ENCODE data around the gene LGR6. TPM values are rescaled to one million over a fixed set of nuclear protein-coding genes. Genes with fewer than 3 reads are reported as not detected.
"Not testable (repeated sequence)": the region's sequence is repeated elsewhere in the genome, so short reads cannot be mapped to it uniquely, and the experiment has no call there.

The LGR6 gene
- total RNA-seq, 2 experiments from 2014 or later: 0.08 TPM; not detected in 1

- peaks cover 6% of the 10 kb centered on the region for H3K27me3 Mint-ChIP-seq
- peaks cover 3% of the 10 kb centered on the region for H3K4me1 Mint-ChIP-seq
- ChIA-PET POLR2A (interaction anchor here (2.0 kb wide), 1 partner anchor 25 kb away, joined by 7 read pairs; the partner anchor contains the start of gene PTPN7), CTCF (interaction anchor here (0.9 to 3.7 kb wide), 8 partner anchors 11 to 132 kb away, joined by 3 to 20 read pairs (median 4); partner anchors contain the start of gene PTPN7)
- no peaks in the 10 kb centered on the region for H3K36me3 Mint-ChIP-seq (ENCODE audit: low read depth)
- no peak overlapping the region for H3K4me3 Mint-ChIP-seq
- H3K27ac Mint-ChIP-seq: no peak overlapping the region
- peak; percentile 71 for DNase-seq
- H3K9me3 Mint-ChIP-seq: no peaks in the 10 kb centered on the region
Observed at GRCh38 chr1:202184750-202185460, 8.7 kb upstream of the LGR6 start.

GRCh38 chr1:202186327-202186726 is 7.3 kb upstream of the LGR6 start:
- DNase-seq: no peak
- H3K4me3 Mint-ChIP-seq: no peak overlapping the region
- ChIA-PET POLR2A (no interaction called here), CTCF (interaction anchor here (2.1 to 3.5 kb wide), 2 partner anchors 32 to 43 kb away, joined by 4 to 18 read pairs; no protein-coding TSS in a partner anchor)
- no peak overlapping the region for H3K27ac Mint-ChIP-seq
- H3K27me3 Mint-ChIP-seq: peaks cover 6% of the 10 kb centered on the region
- peaks cover 3% of the 10 kb centered on the region for H3K4me1 Mint-ChIP-seq
- no peaks in the 10 kb centered on the region for H3K9me3 Mint-ChIP-seq
- no peaks in the 10 kb centered on the region for H3K36me3 Mint-ChIP-seq (ENCODE audit: low read depth)

GRCh38 chr1:202187041-202187671 is 6.4 kb upstream of the LGR6 start:
- H3K27me3 Mint-ChIP-seq: peaks cover 6% of the 10 kb centered on the region
- H3K4me1 Mint-ChIP-seq: peaks cover 3% of the 10 kb centered on the region
- DNase-seq: no peak
- ChIA-PET POLR2A (no interaction called here), CTCF (interaction anchor here (1.1 to 2.1 kb wide), 2 partner anchors 13 to 44 kb away, joined by 3 to 4 read pairs; no protein-coding TSS in a partner anchor)
- H3K9me3 Mint-ChIP-seq: no peaks in the 10 kb centered on the region
- H3K27ac Mint-ChIP-seq: no peak overlapping the region
- no peak overlapping the region for H3K4me3 Mint-ChIP-seq
- H3K36me3 Mint-ChIP-seq (ENCODE audit: low read depth): no peaks in the 10 kb centered on the region

DNA sequence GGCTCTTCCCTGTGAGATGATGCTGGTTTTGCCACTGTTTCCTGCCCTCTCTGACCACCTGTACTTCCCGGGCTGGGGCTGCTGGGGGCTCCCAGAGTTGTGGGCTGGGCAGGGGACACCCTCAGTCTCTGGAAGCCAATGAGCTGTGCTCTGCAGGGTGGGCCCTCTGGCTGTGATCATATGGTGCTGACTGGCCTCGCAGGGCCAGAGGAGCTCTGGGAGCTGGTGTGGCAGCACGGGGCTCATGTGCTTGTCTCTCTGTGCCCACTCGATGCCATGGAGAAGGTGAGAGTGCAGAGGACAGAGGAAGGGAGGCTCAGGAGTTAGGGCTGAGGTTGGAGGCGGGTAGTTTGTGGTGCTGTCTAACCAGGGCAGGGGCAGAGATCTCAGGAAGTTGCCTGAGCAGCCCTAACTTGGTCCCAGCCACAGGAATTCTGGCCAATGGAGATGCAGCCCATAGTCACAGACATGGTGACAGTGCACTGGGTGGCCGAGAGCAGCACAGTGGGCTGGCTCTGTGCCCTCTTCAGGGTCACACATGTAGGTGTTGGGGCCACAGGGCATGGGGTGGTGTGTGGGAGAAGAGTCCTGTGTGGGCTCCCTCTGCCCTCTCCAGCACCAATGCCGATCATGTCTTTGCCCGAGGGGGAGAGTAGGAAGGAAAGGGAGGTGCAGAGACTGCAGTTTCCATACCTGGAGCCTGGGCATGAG is 5.7 kb upstream of the LGR6 start:
- POLR2A ChIA-PET: no interaction called here
- Mint-ChIP-seq H3K4me3 (no peak overlapping the region), H3K27ac (no peak overlapping the region), H3K9me3 (no peaks in the 10 kb centered on the region), H3K27me3 (peaks cover 8% of the 10 kb centered on the region), H3K36me3 (ENCODE audit: low read depth) (no peaks in the 10 kb centered on the region), H3K4me1 (peaks cover 3% of the 10 kb centered on the region)
- DNase-seq: no peak
- CTCF ChIA-PET: interaction anchor here (1.1 to 2.8 kb wide), 4 partner anchors 12 to 127 kb away, joined by 3 to 26 read pairs (median 10); no protein-coding TSS in a partner anchor

GRCh38 chr1:202189001-202189790 is 4.4 kb upstream of the LGR6 start:
- CTCF ChIA-PET: interaction anchor here (0.7 to 2.8 kb wide), 18 partner anchors 9 to 157 kb away, joined by 3 to 26 read pairs (median 6); partner anchors contain the start of gene PTPN7
- H3K27me3 Mint-ChIP-seq: peaks cover 11% of the 10 kb centered on the region
- H3K36me3 Mint-ChIP-seq (ENCODE audit: low read depth): no peaks in the 10 kb centered on the region
- peak; percentile 80 for DNase-seq
- H3K9me3 Mint-ChIP-seq: no peaks in the 10 kb centered on the region
- H3K4me1 Mint-ChIP-seq: no peaks in the 10 kb centered on the region
- H3K27ac Mint-ChIP-seq: no peak overlapping the region
- H3K4me3 Mint-ChIP-seq: no peak overlapping the region
- POLR2A ChIA-PET: interaction anchor here (1.4 kb wide), 1 partner anchor 9 kb away, joined by 3 read pairs; no protein-coding TSS in a partner anchor

DNA sequence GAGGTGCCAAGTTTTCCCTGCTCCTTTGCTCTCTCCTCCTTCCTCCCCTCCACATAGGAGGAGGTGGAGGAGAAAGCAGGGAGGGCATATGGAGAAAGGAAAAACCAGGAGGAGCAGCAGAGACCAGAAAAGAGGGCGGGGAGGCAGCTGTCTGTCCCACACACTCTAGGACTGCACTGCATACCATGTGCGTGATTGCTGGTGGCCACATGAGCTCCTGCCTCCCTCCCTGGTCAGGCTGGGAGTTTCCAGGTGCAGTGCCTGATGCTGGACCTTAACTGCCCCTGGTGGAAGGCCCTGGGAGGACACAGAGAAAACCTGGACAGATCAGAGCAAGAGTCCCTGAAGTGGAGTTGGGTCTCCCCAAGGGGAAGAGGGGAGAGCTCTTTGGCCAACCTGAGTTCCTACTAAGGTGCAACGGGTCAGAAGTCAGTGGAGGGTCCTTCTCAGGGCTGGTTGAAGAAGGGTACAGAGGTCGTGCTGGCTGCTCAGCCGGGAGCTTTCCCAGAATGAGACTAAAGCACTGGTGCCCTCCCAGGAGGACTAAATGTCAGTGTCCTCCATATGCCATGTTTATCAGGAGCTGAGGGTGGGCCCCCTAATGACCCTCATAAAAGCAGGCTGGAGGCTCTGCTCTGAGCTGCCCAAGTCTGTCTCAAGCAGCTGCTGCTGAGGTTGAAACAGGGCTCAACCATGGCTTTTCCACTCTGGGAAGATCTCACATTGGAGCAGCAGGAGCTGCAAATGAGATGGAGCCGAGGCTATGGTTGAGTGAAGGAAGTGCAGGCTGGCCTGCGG is 3.5 kb upstream of the LGR6 start:
- Mint-ChIP-seq H3K36me3 (ENCODE audit: low read depth) (no peaks in the 10 kb centered on the region), H3K9me3 (no peaks in the 10 kb centered on the region), H3K4me1 (no peaks in the 10 kb centered on the region), H3K27me3 (peaks cover 16% of the 10 kb centered on the region), H3K27ac (no peak overlapping the region), H3K4me3 (no peak overlapping the region)
- ChIA-PET POLR2A (interaction anchor here (0.8 to 1.4 kb wide), 2 partner anchors 10 to 30 kb away, joined by 3 read pairs; partner anchors contain the start of gene PTPN7), CTCF (interaction anchor here (1.0 to 2.8 kb wide), 18 partner anchors 9 to 645 kb away, joined by 3 to 26 read pairs (median 6); partner anchors contain the start of gene PTPN7)
- no peak for DNase-seq

DNA sequence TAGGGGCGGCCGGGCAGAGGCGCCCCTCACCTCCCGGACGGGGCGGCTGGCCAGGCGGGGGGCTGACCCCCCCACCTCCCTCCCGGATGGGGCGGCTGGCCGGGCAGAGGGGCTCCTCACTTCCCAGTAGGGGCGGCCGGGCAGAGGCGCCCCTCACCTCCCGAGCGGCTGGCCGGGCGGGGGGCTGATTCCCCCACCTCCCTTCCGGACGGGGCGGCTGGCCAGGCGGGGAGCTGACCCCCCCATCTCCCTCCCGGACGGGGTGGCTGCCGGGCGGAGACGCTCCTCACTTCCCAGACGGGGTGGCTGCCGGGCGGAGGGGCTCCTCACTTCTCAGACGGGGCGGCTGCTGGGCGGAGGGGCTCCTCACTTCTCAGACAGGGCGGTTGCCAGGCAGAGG is 2.2 kb upstream of the LGR6 start:
- H3K27me3 Mint-ChIP-seq: peaks cover 26% of the 10 kb centered on the region
- CTCF ChIA-PET; H3K4me1 Mint-ChIP-seq; H3K36me3 Mint-ChIP-seq (ENCODE audit: low read depth); DNase-seq; POLR2A ChIA-PET; H3K27ac Mint-ChIP-seq; H3K4me3 Mint-ChIP-seq; H3K9me3 Mint-ChIP-seq: not testable (repeated sequence)

DNA sequence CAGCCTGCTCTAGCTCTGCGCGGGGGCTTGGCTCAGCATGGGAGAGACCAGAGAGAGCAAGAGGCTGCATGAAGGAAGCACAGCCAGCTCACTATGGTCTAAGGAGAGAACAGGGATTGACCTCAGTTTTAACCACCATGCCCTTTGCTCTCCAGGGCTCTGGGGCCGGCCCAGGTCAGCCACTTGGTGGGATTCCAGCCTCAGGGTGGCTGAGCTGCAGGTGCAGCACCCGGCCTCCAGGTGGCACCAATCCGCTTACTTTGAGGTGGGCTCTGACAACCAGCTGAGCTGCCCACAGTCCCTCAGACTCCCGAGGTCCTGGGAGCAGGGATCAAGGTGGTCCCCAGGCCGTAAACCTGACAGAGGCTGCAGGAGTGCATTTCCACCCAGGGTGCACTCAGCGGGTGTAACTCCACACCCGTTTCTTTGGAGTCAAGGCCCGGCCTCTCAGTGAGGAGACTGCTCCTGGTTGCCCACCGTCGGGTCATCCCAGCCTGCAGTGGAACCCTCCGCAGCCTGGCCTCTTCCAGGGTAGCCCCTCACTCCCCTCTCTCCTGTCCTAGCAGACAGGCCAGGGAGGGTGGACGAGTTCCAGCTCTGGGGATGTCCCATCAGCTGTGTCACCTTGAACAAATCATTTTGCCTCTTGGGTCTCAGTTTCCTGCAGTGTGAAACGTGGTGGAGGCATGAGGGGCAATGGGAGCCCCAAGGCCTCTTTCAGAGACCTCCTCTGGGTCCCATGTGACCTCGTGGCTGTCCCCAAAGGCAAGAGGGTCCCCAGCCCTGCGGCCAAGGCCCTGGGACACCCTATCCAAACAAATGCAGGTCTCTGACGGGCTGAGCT is 607 bp upstream of the LGR6 start:
- peaks cover 29% of the 10 kb centered on the region for H3K27me3 Mint-ChIP-seq
- ChIA-PET CTCF (interaction anchor here (0.6 to 2.1 kb wide), 36 partner anchors 9 to 526 kb away, joined by 3 to 40 read pairs (median 4); partner anchors contain the start of gene UBE2T), POLR2A (interaction anchor here (1.2 kb wide), 1 partner anchor 30 kb away, joined by 3 read pairs; no protein-coding TSS in a partner anchor)
- H3K9me3 Mint-ChIP-seq: no peaks in the 10 kb centered on the region
- no peak overlapping the region for H3K27ac Mint-ChIP-seq
- peak; percentile 44 for DNase-seq
- H3K4me3 Mint-ChIP-seq: no peak overlapping the region
- H3K36me3 Mint-ChIP-seq (ENCODE audit: low read depth): no peaks in the 10 kb centered on the region
- H3K4me1 Mint-ChIP-seq: no peaks in the 10 kb centered on the region

- H3K4me1 Mint-ChIP-seq: peaks cover 5% of the 10 kb centered on the region
- H3K27ac Mint-ChIP-seq: no peak overlapping the region
- no peak for DNase-seq
- H3K27me3 Mint-ChIP-seq: peaks cover 34% of the 10 kb centered on the region
- no peaks in the 10 kb centered on the region for H3K9me3 Mint-ChIP-seq
- H3K4me3 Mint-ChIP-seq: no peak overlapping the region
- H3K36me3 Mint-ChIP-seq (ENCODE audit: low read depth): no peaks in the 10 kb centered on the region
- ChIA-PET CTCF (interaction anchor here (0.6 to 2.1 kb wide), 3 partner anchors 104 to 1673 kb away, joined by 3 to 40 read pairs (median 8); no protein-coding TSS in a partner anchor), POLR2A (no interaction called here)
Observed at GRCh38 chr1:202194328-202194648, 689 bp downstream of the LGR6 start.

DNA sequence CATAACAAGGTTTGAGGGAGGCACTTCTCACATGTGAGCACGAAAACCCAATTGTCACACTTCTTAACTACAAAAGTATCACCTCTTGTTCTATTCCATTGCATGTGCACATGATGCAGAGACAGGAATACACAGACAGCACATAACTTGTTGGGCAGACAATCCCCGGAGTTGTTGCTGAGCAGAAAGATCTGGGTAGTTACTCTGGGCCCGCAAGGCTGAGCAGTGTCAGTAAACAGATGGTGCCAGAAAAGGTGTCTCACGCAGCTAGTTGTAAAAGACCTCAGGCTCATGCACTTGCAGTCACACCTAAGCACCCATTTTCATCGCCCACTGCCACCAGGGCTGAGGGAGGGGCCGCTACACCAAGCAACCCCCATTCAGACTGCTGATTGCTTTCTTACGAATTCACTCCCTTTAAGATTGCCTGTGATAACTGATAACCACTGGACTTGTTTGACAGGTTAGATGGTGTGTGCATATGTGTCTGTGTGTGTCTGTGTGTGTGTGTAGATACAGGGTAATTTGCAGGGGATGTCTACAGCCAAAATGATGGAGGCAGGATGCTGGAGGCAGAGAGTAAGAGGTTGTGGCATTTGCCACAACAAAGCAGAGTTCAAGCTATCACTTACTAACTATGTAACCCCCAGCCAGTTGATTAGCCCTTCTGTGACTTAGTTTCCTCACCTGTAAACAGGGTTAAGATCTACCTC is 4.2 kb downstream of the LGR6 start:
- DNase-seq: no peak
- CTCF ChIA-PET: no interaction called here

DNA sequence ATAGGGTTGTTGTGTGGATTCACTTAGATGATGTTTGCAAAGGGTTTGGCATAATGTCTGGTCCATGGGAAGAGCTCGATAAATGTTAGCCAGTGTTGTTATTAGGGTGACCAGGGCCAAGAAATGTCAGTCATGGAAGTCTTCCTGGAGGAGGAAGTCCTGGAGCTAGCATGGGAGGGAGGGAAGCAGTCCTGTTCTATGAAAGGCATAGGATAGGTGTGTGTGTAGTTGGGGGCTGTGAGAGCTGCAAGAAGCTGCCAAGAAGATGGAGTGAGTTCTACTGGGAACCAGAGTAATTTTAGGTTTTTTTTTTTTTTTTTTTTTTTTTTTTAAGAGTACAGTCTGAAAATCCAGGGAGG is 4.7 kb downstream of the LGR6 start:
- peaks cover 36% of the 10 kb centered on the region for H3K27me3 Mint-ChIP-seq
- CTCF ChIA-PET: no interaction called here
- H3K36me3 Mint-ChIP-seq (ENCODE audit: low read depth): no peaks in the 10 kb centered on the region
- no peaks in the 10 kb centered on the region for H3K9me3 Mint-ChIP-seq
- H3K4me1 Mint-ChIP-seq: peaks cover 14% of the 10 kb centered on the region
- no peak overlapping the region for H3K27ac Mint-ChIP-seq
- no peak overlapping the region for H3K4me3 Mint-ChIP-seq
- POLR2A ChIA-PET: no interaction called here
- no peak for DNase-seq

More for the DNA sequence above, 4.2 kb downstream of the LGR6 start:
- H3K27me3 Mint-ChIP-seq: peaks cover 37% of the 10 kb centered on the region
- peaks cover 14% of the 10 kb centered on the region for H3K4me1 Mint-ChIP-seq
- H3K36me3 Mint-ChIP-seq (ENCODE audit: low read depth): no peaks in the 10 kb centered on the region
- H3K4me3 Mint-ChIP-seq: no peak overlapping the region
- no peaks in the 10 kb centered on the region for H3K9me3 Mint-ChIP-seq
- no peak overlapping the region for H3K27ac Mint-ChIP-seq
- POLR2A ChIA-PET: no interaction called here

Data from activated CD4-positive, alpha-beta memory T cell treated with anti-CD3 and anti-CD28 coated beads, Interleukin-2, amount 10 ng/mL, durations not matched to agents 7 days and 5 days (primary cell).